Left renal pelvis (tissue), 4 donors: ENCODE measurements around the gene NAT10. TPM values are rescaled to one million over a fixed set of nuclear protein-coding genes. Genes with fewer than 3 reads are reported as not detected.
"Not testable (repeated sequence)": the region's sequence is repeated elsewhere in the genome, so short reads cannot be mapped to it uniquely, and the experiment has no call there.

ENCODE experiments used
- DNase-seq, 4 donors: peaks; one replicate each; pipeline ENCODE4 v3.0.0-alpha.2; 2013; ENCODE audit warnings: low read depth in 4 of 4, low spot score in 3 of 4
- polyA plus RNA-seq, 4 donors: library from polyadenylated mRNA; unstranded; fragments of 120-200 nt; gene quantifications; one replicate each; pipeline ENCODE4 v1.2.1, GENCODE V29; 2013; ENCODE audit not compliant: insufficient read length in 4 of 4

The NAT10 gene
- 10 to 100 TPM; 43.8 to 56.0 (median 51.8) TPM for polyA plus RNA-seq

- peak; percentile 97 to 99 (median 98) for DNase-seq
Measured at GRCh38 chr11:34105079-34105956, at the start of gene NAT10. NAT10 (plus strand) TSS chr11:34105629; CDS start chr11:34108226, 2,597 bp downstream.

GRCh38 chr11:34056672-34057071 lies 48.8 kb upstream of the NAT10 start:
- no peak for DNase-seq

GRCh38 chr11:34063061-34063795 lies 42.2 kb upstream of the NAT10 start:
- DNase-seq, result no peak

- no peak for DNase-seq
Measured at GRCh38 chr11:34064291-34064690, 41.1 kb upstream of the NAT10 start.

- DNase-seq, result no peak
Measured at GRCh38 chr11:34065505-34066203, 39.8 kb upstream of the NAT10 start.

GRCh38 chr11:34066766-34067165 lies 38.7 kb upstream of the NAT10 start:
- not testable (repeated sequence) for DNase-seq

GRCh38 chr11:34067383-34068065 lies 37.9 kb upstream of the NAT10 start:
- no peak for DNase-seq

GRCh38 chr11:34068111-34068510 lies 37.3 kb upstream of the NAT10 start:
- no peak for DNase-seq

GRCh38 chr11:34071306-34071705 lies 34.1 kb upstream of the NAT10 start:
- DNase-seq, result not testable (repeated sequence)

GRCh38 chr11:34072041-34072440 lies 33.4 kb upstream of the NAT10 start:
- DNase-seq, result no peak

- DNase-seq, result no peak
Measured at GRCh38 chr11:34072832-34073231, 32.6 kb upstream of the NAT10 start.

- DNase-seq, result no peak
Measured at GRCh38 chr11:34074391-34074790, 31.0 kb upstream of the NAT10 start.

- DNase-seq, result no peak
Measured at GRCh38 chr11:34075178-34075820, 30.1 kb upstream of the NAT10 start.

GRCh38 chr11:34080609-34081008 lies 24.8 kb upstream of the NAT10 start:
- no peak for DNase-seq

GRCh38 chr11:34084637-34085036 lies 20.8 kb upstream of the NAT10 start:
- DNase-seq, result no peak

- DNase-seq, result no peak
Measured at GRCh38 chr11:34086554-34087283, 18.7 kb upstream of the NAT10 start.

- DNase-seq, result no peak
Measured at GRCh38 chr11:34091825-34092224, 13.6 kb upstream of the NAT10 start.

GRCh38 chr11:34094900-34095299 lies 10.5 kb upstream of the NAT10 start:
- not testable (repeated sequence) for DNase-seq

GRCh38 chr11:34098813-34099212 lies 6.6 kb upstream of the NAT10 start:
- no peak for DNase-seq
